GM12891 (cell line): ENCODE data around the gene CCNF.
A peak's percentile ranks its signal among the peaks of the same experiment; 100 is the strongest.

ENCODE experiments used
- DNase-seq: peaks from one replicate; pipeline ENCODE4 v3.0.0; 2011; ENCODE audit warnings: low spot score; ENCODE audit not compliant: insufficient read length
- FAIRE-seq: peaks from 2 replicates; lab custom pipeline; 2011; peaks lifted over from hg19 to GRCh38; lab: Jason Lieb, UNC
- PAX5 ChIP-seq: IDR thresholded peaks from 2 replicates; pipeline ENCODE4 v1.6.1; 2011; ENCODE audit warnings: low read length, moderate library complexity, mild to moderate bottlenecking; ENCODE audit not compliant: insufficient read depth, severe bottlenecking
- POLR2A ChIP-seq: IDR thresholded peaks from 2 replicates; pipeline ENCODE4 v1.6.1; 2011; ENCODE audit warnings: low read depth, low read length, control low read depth
- POLR2AphosphoS5 ChIP-seq: IDR thresholded peaks from 2 replicates; pipeline ENCODE4 v1.6.1; 2011; ENCODE audit warnings: low read depth, low read length, control low read depth
- POU2F2 ChIP-seq: IDR thresholded peaks from 2 replicates; pipeline ENCODE4 v1.6.1; 2011; ENCODE audit warnings: low read depth, mild to moderate bottlenecking, control low read depth, low read length, moderate library complexity
- SPI1 ChIP-seq: IDR thresholded peaks from 2 replicates; pipeline ENCODE4 v1.6.1; 2011; ENCODE audit warnings: low read depth, low read length, control low read depth
- TAF1 ChIP-seq: IDR thresholded peaks from 2 replicates; pipeline ENCODE4 v1.6.1; 2011; ENCODE audit warnings: low read depth, low read length, control low read depth

Gene CCNF

GRCh38 chr16:2472488-2472864 is 43.2 kb downstream of the CCNF start:
- DNase-seq (no peak), FAIRE-seq (no peak)
- no peak for TF ChIP-seq POLR2AphosphoS5
- TF ChIP-seq PAX5: no peak
- no peak for TF ChIP-seq POU2F2
- no peak for TF ChIP-seq TAF1
- no peak for TF ChIP-seq POLR2A
- no peak for TF ChIP-seq SPI1

GRCh38 chr16:2472885-2473445 is 43.7 kb downstream of the CCNF start:
- no peak for DNase-seq
- FAIRE-seq: no peak
- TF ChIP-seq POLR2AphosphoS5: no peak
- no peak for TF ChIP-seq TAF1
- no peak for TF ChIP-seq PAX5
- no peak for TF ChIP-seq POU2F2
- no peak for TF ChIP-seq POLR2A
- no peak for TF ChIP-seq SPI1

DNA sequence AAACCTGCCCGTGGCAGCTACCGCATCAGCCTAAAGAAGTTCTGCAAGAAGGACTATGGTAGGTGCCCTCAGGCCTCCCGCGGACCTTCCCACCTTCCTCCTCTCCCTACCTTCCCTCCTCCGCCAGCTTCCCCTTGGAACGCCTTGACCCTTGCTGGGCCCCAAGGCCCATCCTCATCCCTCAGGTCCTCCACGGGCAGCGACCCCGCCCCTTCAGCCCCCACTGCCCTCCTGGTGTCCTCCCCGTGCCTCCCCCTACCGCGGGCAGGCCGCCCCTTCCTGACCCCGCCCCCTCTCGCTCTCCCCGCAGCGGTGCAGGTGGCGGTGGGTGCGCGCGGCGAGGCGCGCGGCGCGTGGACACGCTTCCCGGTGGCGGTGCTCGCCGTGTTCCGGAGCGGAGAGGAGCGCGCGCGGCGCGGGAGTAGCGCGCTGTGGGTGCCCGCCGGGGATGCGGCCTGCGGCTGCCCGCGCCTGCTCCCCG is 44.2 kb downstream of the CCNF start:
- TF ChIP-seq PAX5: no peak
- TF ChIP-seq POLR2AphosphoS5: no peak
- no peak for TF ChIP-seq POU2F2
- no peak for TF ChIP-seq TAF1
- no peak for TF ChIP-seq SPI1
- no peak for TF ChIP-seq POLR2A
- no peak for DNase-seq
- FAIRE-seq: no peak

DNA sequence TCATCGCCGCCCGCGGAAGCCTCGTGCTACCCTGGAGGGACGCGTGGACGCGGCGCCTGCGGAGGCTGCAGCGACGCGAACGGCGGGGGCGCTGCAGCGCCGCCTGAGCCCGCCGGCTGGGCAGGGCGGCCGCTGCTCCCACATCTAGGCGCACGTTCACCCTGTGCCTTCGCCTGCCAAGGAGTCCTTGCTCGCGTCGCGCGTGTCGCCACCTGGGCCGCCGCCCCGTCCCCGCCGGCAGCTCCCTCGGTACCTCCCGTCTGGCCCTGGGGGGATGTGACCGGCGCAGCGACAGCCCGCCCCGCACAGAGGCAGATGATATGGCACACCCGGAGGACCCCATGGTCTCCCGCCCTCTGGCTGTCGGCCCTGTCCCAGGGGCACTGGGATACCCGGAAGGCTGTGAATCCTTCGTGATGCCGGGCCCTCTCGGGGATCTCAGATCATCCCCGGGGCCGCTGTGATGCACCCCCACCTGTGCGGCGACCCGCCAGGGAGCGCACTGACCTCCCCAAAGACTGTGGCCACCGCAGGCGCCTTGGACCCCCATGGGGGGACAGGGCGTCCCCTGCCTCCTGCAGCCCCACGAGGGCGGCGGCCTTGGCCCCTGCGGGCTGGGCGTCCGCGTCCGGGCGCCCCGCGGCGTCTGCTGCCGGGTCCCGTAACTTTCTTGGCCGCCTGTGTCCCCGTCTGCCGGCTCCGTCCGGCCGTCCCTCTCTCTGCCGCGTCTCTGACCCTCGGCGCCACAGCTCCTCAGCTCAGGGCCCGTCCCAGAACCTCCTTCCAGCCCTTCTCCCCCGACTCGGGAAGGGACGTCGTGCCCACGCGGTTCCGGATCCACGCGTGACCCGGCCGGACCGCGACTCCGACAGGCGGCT is 45.0 kb downstream of the CCNF start:
- FAIRE-seq (peak; percentile 95), DNase-seq (peak; percentile 72)
- TF ChIP-seq POU2F2 (no peak), TAF1 (no peak), POLR2AphosphoS5 (no peak), POLR2A (no peak), PAX5 (no peak), SPI1 (no peak)

- FAIRE-seq: peak; percentile 96
- no peak for TF ChIP-seq TAF1
- no peak for TF ChIP-seq POU2F2
- TF ChIP-seq SPI1: no peak
- TF ChIP-seq POLR2AphosphoS5: no peak
- no peak for TF ChIP-seq PAX5
- no peak for TF ChIP-seq POLR2A
- DNase-seq: peak; percentile 100
Measured at GRCh38 chr16:2474877-2475412, 45.7 kb downstream of the CCNF start, which contains the start of gene TBC1D24. TSS of gene TBC1D24 (plus strand) at chr16:2475127. CDS start at chr16:2496149, 21,022 bp downstream.

GRCh38 chr16:2475413-2476344 is 46.4 kb downstream of the CCNF start:
- FAIRE-seq: peak; percentile 41
- no peak for TF ChIP-seq POU2F2
- TF ChIP-seq POLR2A: no peak
- no peak for TF ChIP-seq TAF1
- no peak for TF ChIP-seq SPI1
- no peak for TF ChIP-seq PAX5
- TF ChIP-seq POLR2AphosphoS5: no peak

DNA sequence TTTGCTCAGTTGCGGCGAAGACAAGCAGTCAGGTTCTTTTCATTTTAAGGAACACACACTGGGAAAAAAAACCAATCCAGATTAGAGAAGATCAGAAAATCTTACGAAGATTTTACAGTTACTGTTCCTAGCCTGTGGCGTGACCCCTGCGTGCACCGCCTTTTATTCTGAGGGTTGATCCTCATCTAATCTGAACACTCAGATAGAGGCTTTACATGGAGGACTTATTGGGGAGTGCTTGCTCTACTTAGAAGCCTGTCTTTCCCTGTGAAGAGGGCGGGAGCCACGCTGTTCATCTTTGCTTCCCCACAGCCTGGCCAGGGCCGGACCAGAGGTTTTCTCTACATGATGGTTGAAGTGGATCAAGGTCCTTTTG is 47.1 kb downstream of the CCNF start:
- DNase-seq (no peak), FAIRE-seq (no peak)
- TF ChIP-seq PAX5 (no peak), POU2F2 (no peak), TAF1 (no peak), POLR2A (no peak), SPI1 (no peak), POLR2AphosphoS5 (no peak)

More at GRCh38 chr16:2475413-2476344, 46.4 kb downstream of the CCNF start:
- no peak for DNase-seq

GRCh38 chr16:2476741-2477140 is 47.5 kb downstream of the CCNF start:
- TF ChIP-seq POU2F2 (no peak), SPI1 (no peak), TAF1 (no peak), POLR2AphosphoS5 (no peak), POLR2A (no peak), PAX5 (no peak)
- DNase-seq: no peak
- no peak for FAIRE-seq
